22Rv1 (cell line): ENCODE measurements around the gene CX3CR1.

Source experiments
- H3K27ac ChIP-seq: fragments of 450-650 bp; 2 replicates; pipeline ENCODE4 v1.5.1; 2017
- ZFX ChIP-seq: fragments of 450-650 bp; IDR thresholded peaks from 2 replicates; pipeline ENCODE4 v1.6.1; 2017; ENCODE audit warnings: antibody characterized with exemption, borderline replicate concordance
- TF ChIP-seq, protein P1 (sequence below): fragments of 450-650 bp; IDR thresholded peaks from 2 replicates; pipeline ENCODE4 v1.5.1; 2017; ENCODE audit warnings: mild to moderate bottlenecking

CX3CR1 gene

DNA sequence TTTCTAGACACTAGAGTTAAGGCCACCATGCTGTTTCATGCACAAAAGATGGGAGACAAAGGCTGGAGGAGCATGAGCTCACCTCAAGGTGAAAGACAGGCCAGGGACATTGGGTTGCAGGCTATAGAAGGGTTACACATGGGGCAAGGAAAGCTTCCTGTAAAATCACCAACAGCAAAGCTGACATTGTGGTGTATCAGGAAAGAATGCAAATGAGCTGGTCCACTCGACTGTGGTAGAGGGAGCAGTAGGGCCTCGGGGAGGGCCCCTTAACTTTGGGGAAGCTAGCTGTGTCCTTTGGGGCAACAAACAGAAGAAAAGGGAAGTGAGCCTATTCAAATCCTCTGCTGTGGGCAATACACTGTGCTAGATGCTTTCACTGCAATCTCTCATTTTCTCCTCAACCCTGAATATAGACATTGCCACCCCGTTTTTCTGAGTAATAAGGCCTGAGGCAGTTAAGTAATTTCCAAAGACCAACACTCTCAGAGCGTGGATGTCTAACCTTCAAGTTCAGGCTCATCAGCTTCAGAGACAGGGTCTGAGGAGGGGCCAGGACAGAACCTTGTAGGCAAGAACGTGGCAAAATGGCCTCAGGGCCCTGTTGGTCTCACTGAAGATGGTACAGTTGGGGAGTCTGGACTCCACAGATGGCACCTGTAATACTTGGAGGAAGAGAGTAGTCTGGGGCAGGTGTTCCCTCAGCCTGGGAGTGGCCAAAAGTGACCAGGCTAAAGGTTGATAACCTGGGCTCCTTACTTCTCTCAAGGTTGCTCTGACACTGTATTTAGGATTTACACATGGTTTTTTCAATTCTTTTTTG lies 24.1 kb downstream of the CX3CR1 start:
- TF ChIP-seq, protein P1, sequence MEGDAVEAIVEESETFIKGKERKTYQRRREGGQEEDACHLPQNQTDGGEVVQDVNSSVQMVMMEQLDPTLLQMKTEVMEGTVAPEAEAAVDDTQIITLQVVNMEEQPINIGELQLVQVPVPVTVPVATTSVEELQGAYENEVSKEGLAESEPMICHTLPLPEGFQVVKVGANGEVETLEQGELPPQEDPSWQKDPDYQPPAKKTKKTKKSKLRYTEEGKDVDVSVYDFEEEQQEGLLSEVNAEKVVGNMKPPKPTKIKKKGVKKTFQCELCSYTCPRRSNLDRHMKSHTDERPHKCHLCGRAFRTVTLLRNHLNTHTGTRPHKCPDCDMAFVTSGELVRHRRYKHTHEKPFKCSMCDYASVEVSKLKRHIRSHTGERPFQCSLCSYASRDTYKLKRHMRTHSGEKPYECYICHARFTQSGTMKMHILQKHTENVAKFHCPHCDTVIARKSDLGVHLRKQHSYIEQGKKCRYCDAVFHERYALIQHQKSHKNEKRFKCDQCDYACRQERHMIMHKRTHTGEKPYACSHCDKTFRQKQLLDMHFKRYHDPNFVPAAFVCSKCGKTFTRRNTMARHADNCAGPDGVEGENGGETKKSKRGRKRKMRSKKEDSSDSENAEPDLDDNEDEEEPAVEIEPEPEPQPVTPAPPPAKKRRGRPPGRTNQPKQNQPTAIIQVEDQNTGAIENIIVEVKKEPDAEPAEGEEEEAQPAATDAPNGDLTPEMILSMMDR, result no peak
- TF ChIP-seq ZFX, result no peak
- no peak overlapping the region for H3K27ac ChIP-seq

DNA sequence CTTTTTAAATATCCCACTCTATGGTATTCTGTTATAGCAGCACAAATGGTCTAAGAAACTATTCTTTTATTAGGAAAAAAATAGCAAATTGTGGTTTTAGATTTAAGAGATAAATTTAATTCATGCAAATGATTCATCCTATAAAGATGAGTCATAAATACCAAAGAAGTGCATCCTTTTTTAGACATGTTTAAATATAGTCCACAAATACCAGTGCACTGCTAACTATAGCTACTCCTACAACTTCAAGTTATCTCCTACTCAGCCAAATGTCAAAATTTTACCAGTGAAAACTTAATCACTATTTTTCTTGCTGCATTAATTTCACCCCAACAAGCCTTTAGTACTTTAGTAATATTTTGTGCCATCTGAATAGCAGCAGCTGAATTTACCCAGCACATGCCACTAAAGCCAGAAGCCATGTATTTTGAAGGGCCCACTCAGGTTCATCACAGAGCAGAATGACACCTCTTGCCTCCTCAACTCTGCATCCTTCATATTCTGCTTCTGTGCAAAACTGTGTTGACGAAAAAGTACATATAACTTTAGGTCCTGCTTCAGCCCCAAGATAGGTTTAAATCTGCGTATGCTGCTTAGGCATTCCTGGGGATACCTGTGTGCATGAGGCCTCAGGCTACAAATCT lies 24.9 kb downstream of the CX3CR1 start:
- H3K27ac ChIP-seq, result no peak overlapping the region
- no peak for TF ChIP-seq ZFX
- TF ChIP-seq, protein P1, result no peak

DNA sequence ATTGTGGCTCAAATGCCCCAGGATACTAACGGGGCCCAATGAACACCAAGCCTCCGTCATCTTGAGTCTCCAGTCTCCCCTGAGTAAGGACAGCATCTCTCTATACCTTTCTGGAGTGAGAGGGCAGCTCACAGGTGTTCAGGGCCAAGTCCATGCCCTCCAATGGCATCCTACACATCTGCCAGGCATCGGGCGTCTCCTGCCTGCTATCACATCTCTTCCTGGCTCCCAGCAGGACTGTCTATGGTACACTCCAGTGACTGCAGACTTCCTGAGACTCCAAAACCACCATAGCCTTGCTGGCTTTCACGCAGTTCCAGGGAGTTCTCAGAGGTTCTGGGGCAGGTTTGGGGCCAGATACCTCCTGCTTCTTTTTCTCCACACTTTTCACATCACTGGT lies 28.3 kb downstream of the CX3CR1 start:
- TF ChIP-seq ZFX, result no peak
- TF ChIP-seq, protein P1, result no peak
- no peak overlapping the region for H3K27ac ChIP-seq

DNA sequence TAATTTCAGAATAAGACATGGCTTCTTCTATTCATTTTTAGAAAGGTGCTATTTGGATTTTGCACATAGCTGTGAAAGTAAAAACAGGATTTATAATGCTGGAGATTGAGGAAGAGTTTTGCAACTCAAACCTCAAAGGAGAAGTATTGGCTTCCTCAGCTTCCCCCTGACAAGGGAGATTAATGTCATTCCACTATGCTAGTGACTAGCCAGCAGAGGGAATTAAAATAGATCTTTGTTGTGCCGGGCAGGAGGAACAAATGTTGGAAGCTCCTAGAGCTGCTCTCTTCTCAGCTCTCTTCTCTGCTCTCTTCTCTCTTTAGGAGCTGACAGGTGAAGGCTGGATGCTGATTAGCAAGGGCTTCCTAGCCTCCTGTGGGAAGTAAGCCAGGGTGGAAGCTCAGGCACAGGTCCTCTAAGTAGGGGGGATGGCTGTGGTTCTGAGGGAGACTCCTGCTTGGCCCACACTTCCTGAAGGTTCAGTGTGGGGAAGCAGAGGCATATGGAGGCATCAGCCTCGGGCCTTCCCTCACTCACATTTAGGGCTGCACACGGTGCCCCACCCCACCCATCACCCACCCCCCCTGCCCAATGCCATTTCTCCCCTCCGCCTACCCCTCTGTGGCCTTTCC lies 29.6 kb downstream of the CX3CR1 start:
- H3K27ac ChIP-seq, result no peak overlapping the region
- TF ChIP-seq, protein P1, result no peak
- TF ChIP-seq ZFX, result no peak

DNA sequence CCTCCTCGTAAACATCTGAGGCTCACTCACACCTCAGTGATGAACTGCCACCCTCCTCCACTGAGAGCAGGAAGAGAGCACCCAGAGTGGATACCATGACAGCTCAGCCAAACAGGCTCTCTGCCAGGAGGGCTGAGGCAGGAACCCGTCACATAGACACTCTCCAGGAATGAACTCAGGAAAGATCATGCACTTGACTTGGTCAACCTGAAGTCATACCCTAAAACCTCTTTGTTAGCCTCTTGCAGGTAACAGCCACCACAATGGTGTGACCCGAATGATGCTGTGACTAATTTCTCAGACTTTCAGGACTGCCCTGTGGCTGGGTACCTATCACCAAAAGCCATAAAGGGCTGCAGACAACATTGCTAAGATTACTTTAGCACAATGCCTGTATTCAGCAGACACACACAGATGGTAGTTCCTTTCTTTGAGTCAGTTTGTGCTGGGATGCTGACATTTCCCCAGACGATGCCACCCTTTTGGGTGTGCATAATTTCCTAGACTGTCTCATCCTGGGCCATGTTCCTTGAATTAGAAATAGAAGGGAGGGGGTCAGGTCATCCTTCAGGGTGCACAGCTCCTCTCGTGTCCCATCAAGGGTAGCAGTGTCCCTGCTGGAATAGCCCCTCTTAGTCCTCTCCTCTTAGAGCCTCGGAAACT lies 30.3 kb downstream of the CX3CR1 start:
- no peak overlapping the region for H3K27ac ChIP-seq
- TF ChIP-seq ZFX, result no peak
- TF ChIP-seq, protein P1, result no peak

DNA sequence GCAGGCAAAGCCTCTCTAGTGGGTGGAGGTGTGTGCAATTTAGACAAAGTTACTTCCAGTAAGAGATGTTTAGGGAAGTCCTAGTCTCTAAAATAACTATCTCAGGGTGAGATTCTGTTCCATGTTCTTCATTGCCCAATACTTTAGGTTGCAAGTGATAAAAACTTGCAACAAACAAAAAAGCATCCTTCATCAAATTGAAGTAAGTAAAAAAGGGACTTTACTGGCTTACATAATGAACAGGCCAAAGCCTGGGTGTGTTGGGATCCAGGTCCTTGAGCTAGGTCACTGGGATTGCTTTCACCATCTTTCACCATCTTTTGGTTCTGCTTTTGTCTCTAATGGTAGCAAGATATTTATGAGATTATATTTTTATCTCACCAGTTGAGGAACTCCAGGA lies 38.3 kb downstream of the CX3CR1 start:
- no peak overlapping the region for H3K27ac ChIP-seq
- no peak for TF ChIP-seq ZFX
- TF ChIP-seq, protein P1, result no peak

DNA sequence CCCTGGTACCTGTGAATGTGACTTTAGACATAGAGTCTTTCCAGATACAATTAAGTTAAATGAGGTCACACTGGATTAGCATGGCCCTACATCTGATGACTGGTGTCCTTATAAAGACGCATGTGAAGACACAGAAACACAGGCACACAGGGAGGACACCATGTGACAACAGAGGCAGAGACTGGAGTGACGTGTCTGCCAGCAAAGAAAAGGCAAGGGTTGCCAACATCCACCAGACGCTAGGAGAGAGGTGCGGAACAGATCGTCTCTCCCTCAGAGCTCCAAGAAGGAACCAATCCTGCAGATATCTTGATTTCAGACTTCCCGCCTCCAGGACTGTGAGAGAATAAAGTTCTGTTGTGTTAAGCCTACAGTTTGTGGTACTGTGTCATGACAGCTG lies 42.8 kb downstream of the CX3CR1 start:
- H3K27ac ChIP-seq, result no peak overlapping the region
- TF ChIP-seq, protein P1, result no peak
- TF ChIP-seq ZFX, result no peak
